Measurements from ENCODE around the gene COPS8. TPM values are rescaled to one million over a fixed set of nuclear protein-coding genes. Genes with fewer than 3 reads are reported as not detected.

The COPS8 gene
- total RNA-seq, 1 experiment from 2014 or later: 87.4 TPM

DNA sequence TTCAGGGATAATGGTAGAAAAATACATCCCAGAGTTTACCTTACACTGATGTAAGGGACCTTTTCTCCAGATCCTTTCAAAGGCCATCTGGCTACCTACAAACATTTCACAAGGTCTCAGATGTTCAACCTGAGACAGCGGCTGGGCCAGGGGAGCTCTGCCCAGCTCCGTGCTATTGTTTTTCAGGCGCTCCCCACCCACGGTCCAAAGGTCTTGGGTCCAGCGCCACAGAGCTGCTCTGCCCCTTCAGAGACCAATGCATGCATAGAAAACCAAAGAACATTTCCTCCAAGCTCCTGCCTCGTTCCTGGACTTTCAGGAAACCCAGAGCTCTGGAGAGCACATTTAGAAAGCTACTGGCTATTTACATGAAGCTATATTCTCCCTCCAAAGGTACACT is 40.3 kb downstream of the COPS8 start:
- POLR2A ChIA-PET (ENCODE audit: low non-redundant PET): interaction anchor here (0.7 kb wide), 1 partner anchor 572 kb away, joined by 4 read pairs; no protein-coding TSS in a partner anchor

DNA sequence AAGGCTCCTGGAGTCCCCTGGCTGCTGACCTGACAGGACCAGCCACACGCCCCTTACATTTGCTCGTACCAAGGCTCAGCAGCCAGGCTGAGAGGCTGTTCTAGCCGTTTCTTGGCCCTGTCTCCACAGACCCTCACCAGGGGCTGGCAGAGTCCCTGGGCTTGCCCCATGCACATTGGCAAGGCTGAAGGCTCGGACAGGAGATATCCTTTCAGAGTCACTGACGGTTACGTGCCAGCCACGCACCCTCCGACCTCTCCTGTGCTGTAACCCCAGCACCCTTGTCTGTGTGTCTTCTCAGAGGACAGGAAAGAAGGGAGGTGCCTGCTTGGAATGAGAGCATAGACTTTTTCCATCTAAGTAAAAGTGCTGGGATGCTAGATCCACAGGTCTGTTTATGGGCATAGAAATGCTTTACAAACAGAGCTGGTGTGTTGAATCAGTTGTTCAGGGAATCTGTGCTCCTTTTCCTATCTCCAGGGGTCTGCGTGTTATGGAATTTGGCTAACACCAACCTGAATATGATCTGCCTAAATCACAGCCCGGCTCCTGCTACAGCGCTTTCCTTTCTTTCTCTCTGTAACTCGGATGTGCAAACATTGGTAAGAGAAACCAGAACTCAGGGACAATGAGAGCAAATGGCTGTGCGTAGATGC is 41.0 kb downstream of the COPS8 start:
- Histone ChIP-seq H3K9me3 (ENCODE audit: low read depth, low read length, poor library complexity, severe bottlenecking) (no peaks in the 10 kb centered on the region), H3K27ac (ENCODE audit: low read depth, low read length, poor library complexity, severe bottlenecking) (no peak overlapping the region), H3K4me1 (ENCODE audit: insufficient read depth, low read length, poor library complexity, severe bottlenecking) (peaks cover 8% of the 10 kb centered on the region), H3K4me3 (ENCODE audit: low read depth, low read length, poor library complexity, severe bottlenecking) (no peak overlapping the region), H3K36me3 (ENCODE audit: insufficient read depth, low read length, poor library complexity, severe bottlenecking) (no peaks in the 10 kb centered on the region), H3K27me3 (replicated peaks; ENCODE audit: insufficient read depth, low read depth, low read length, poor library complexity) (no peaks in the 10 kb centered on the region)
- ChIA-PET CTCF (no interaction called here), POLR2A (ENCODE audit: low non-redundant PET) (no interaction called here)
- TF ChIP-seq EZH2 (IDR thresholded peaks at IDR 0.05; ENCODE audit: borderline replicate concordance, low read depth, low read length, poor library complexity, severe bottlenecking) (no peak), CTCF (conservative IDR thresholded peaks at IDR 0.05; ENCODE audit: low read depth, low read length) (no peak)
- no TSS peak for BruUV-seq (replicated peaks)
- intact Hi-C loops (cut with micrococcal nuclease; ENCODE audit: unreplicated experiment): no loop called here
- no peak for DNase-seq (ENCODE audit: low spot score)

More for the DNA sequence above, 40.3 kb downstream of the COPS8 start:
- CTCF ChIA-PET: no interaction called here
- no peak overlapping the region for H3K27ac ChIP-seq (ENCODE audit: low read depth, low read length, poor library complexity, severe bottlenecking)
- no peak for DNase-seq (ENCODE audit: low spot score)
- peaks cover 8% of the 10 kb centered on the region for H3K4me1 ChIP-seq (ENCODE audit: insufficient read depth, low read length, poor library complexity, severe bottlenecking)
- intact Hi-C loops (cut with micrococcal nuclease; ENCODE audit: unreplicated experiment): no loop called here
- BruUV-seq (replicated peaks): no TSS peak
- no peak overlapping the region for H3K4me3 ChIP-seq (ENCODE audit: low read depth, low read length, poor library complexity, severe bottlenecking)
- TF ChIP-seq EZH2 (IDR thresholded peaks at IDR 0.05; ENCODE audit: borderline replicate concordance, low read depth, low read length, poor library complexity, severe bottlenecking): no peak
- TF ChIP-seq CTCF (conservative IDR thresholded peaks at IDR 0.05; ENCODE audit: low read depth, low read length): no peak
- no peaks in the 10 kb centered on the region for H3K36me3 ChIP-seq (ENCODE audit: insufficient read depth, low read length, poor library complexity, severe bottlenecking)
- no peaks in the 10 kb centered on the region for H3K27me3 ChIP-seq (replicated peaks; ENCODE audit: insufficient read depth, low read depth, low read length, poor library complexity)
- H3K9me3 ChIP-seq (ENCODE audit: low read depth, low read length, poor library complexity, severe bottlenecking): no peaks in the 10 kb centered on the region

- Histone ChIP-seq H3K4me3 (ENCODE audit: low read depth, low read length, poor library complexity, severe bottlenecking) (no peak overlapping the region), H3K9me3 (ENCODE audit: low read depth, low read length, poor library complexity, severe bottlenecking) (no peaks in the 10 kb centered on the region), H3K36me3 (ENCODE audit: insufficient read depth, low read length, poor library complexity, severe bottlenecking) (no peaks in the 10 kb centered on the region), H3K27ac (ENCODE audit: low read depth, low read length, poor library complexity, severe bottlenecking) (no peak overlapping the region), H3K27me3 (replicated peaks; ENCODE audit: insufficient read depth, low read depth, low read length, poor library complexity) (no peaks in the 10 kb centered on the region), H3K4me1 (ENCODE audit: insufficient read depth, low read length, poor library complexity, severe bottlenecking) (peaks cover 8% of the 10 kb centered on the region)
- POLR2A ChIA-PET (ENCODE audit: low non-redundant PET): interaction anchor here (0.6 to 0.7 kb wide), 2 partner anchors 409 to 576 kb away, joined by 3 read pairs; no protein-coding TSS in a partner anchor
- intact Hi-C loops (cut with micrococcal nuclease; ENCODE audit: unreplicated experiment): no loop called here
- CTCF ChIA-PET: no interaction called here
- TF ChIP-seq CTCF (conservative IDR thresholded peaks at IDR 0.05; ENCODE audit: low read depth, low read length): no peak
- no peak for TF ChIP-seq EZH2 (IDR thresholded peaks at IDR 0.05; ENCODE audit: borderline replicate concordance, low read depth, low read length, poor library complexity, severe bottlenecking)
- no TSS peak for BruUV-seq (replicated peaks)
- peak; percentile 90 for DNase-seq (ENCODE audit: low spot score)
These were observed 42.5 kb downstream of the COPS8 start for GRCh38 chr2:237128026-237128703.
